ENCODE measurements around the gene RANBP17. TPM values are rescaled to one million over a fixed set of nuclear protein-coding genes. Genes with fewer than 3 reads are reported as not detected.

The RANBP17 gene
- total and polyA plus RNA-seq, 2 experiments from 2014 or later: 43.8 to 53.1 TPM

GRCh38 chr5:171336521-171337209 lies 474.8 kb downstream of the RANBP17 start (continued):
- no peak for TF ChIP-seq ETS1 (IDR thresholded peaks at IDR 0.05)
- TF ChIP-seq STAT1 (IDR thresholded peaks at IDR 0.05; ENCODE audit: unreplicated experiment): no peak
- TF ChIP-seq REST (IDR thresholded peaks at IDR 0.05; ENCODE audit: unreplicated experiment): no peak

- ATAC-seq (no peak), DNase-seq (ENCODE audit: low spot score) (no peak)
- Histone ChIP-seq H3K27ac (ENCODE audit: low read depth) (no peak overlapping the region), H3K9me2 (ENCODE audit: insufficient read depth) (no peaks in the 10 kb centered on the region), H3F3A (replicated peaks; ENCODE audit: low read depth) (no peaks in the 10 kb centered on the region), H3K4me2 (peak overlapping the region; percentile 63), H3K79me2 (replicated peaks; ENCODE audit: insufficient read depth) (no peaks in the 10 kb centered on the region), H3K36me3 (ENCODE audit: insufficient read depth) (no peaks in the 10 kb centered on the region), H3K4me1 (ENCODE audit: insufficient read depth) (peaks cover 10% of the 10 kb centered on the region), H3K4me3 (peak overlapping the region; percentile 38; the same call in 1 of the 2 replicates), H2AFZ (peak overlapping the region; percentile 76), H4K20me1 (replicated peaks; ENCODE audit: insufficient read depth) (no peaks in the 10 kb centered on the region), H3K27me3 (ENCODE audit: insufficient read depth) (peaks cover 38% of the 10 kb centered on the region)
- H3K27ac Mint-ChIP-seq: no peak overlapping the region
- peaks cover 13% of the 10 kb centered on the region for H3K4me1 Mint-ChIP-seq
- no peaks in the 10 kb centered on the region for H3K9me3 Mint-ChIP-seq
- no peaks in the 10 kb centered on the region for H3K36me3 Mint-ChIP-seq (ENCODE audit: low read depth)
- peaks cover 26% of the 10 kb centered on the region for H3K27me3 Mint-ChIP-seq (ENCODE audit: insufficient read depth, low read depth, poor library complexity)
- peak overlapping the region; percentile 64 for H3K4me3 Mint-ChIP-seq
- TF ChIP-seq ZNF331 (CRISPR knock-in tag; IDR thresholded peaks at IDR 0.05; ENCODE audit: low read depth): no peak
- no peak for TF ChIP-seq NANOG (IDR thresholded peaks at IDR 0.05; ENCODE audit: borderline replicate concordance)
- TF ChIP-seq EZH2phosphoT487 (IDR thresholded peaks at IDR 0.05; ENCODE audit: unreplicated experiment): no peak
- no peak for TF ChIP-seq POLR2AphosphoS5 (IDR thresholded peaks at IDR 0.05; ENCODE audit: low read depth)
- no peak for TF ChIP-seq ZNF462 (CRISPR knock-in tag; IDR thresholded peaks at IDR 0.05)
- TF ChIP-seq STAT1 (IDR thresholded peaks at IDR 0.05; ENCODE audit: unreplicated experiment): no peak
- no peak for TF ChIP-seq CREB1 (CRISPR knock-in tag; IDR thresholded peaks at IDR 0.05; ENCODE audit: low read depth)
- no peak for TF ChIP-seq ZNF114 (CRISPR knock-in tag; IDR thresholded peaks at IDR 0.05)
- no peak for TF ChIP-seq REST (IDR thresholded peaks at IDR 0.05; ENCODE audit: unreplicated experiment)
These were observed 475.4 kb downstream of the RANBP17 start for GRCh38 chr5:171337210-171337569.

Measured in GM23338 (cell line).